Liver (tissue), 9 donors: ENCODE measurements around the gene ATOH7. TPM values are rescaled to one million over a fixed set of nuclear protein-coding genes. Genes with fewer than 3 reads are reported as not detected.
"Not testable (repeated sequence)": the region's sequence is repeated elsewhere in the genome, so short reads cannot be mapped to it uniquely, and the experiment has no call there.

ENCODE experiments used
- DNase-seq: peaks from one replicate; pipeline ENCODE4 v3.0.0-alpha.2; 2017; ENCODE audit warnings: low spot score
- H3K27ac ChIP-seq, 2 donors: one replicate each; pipeline ENCODE4 v1.7.0; 2013; ENCODE audit warnings: inconsistent platforms in 2 of 2, low read length in 2 of 2, control low read depth in 1 of 2, low read depth in 1 of 2, mild to moderate bottlenecking in 1 of 2
- H3K27me3 ChIP-seq, 4 donors: one replicate each; pipeline versions ENCODE4 v1.6.1 to v1.7.0; 2013; ENCODE audit warnings: low read length in 3 of 4, inconsistent platforms in 1 of 4, mild to moderate bottlenecking in 1 of 4, moderate library complexity in 1 of 4; ENCODE audit not compliant: control insufficient read depth in 4 of 4, insufficient read depth in 4 of 4
- H3K36me3 ChIP-seq, 4 donors: one replicate each; pipeline versions ENCODE4 v1.6.1 to v1.7.0; 2013; ENCODE audit warnings: low read length in 3 of 4, mild to moderate bottlenecking in 3 of 4, low read depth in 1 of 4, moderate library complexity in 1 of 4; ENCODE audit not compliant: control insufficient read depth in 4 of 4, insufficient read depth in 3 of 4
- H3K4me1 ChIP-seq, 4 donors: one replicate each; pipeline versions ENCODE4 v1.6.1 to v1.7.0; 2013; ENCODE audit warnings: low read length in 3 of 4, mild to moderate bottlenecking in 3 of 4, moderate library complexity in 1 of 4; ENCODE audit not compliant: control insufficient read depth in 4 of 4, insufficient read depth in 4 of 4
- H3K4me3 ChIP-seq, 3 donors: one replicate each; pipeline versions ENCODE4 v1.6.1 to v1.7.0; 2013; ENCODE audit warnings: low read length in 3 of 3, control low read depth in 1 of 3, low read depth in 1 of 3, mild to moderate bottlenecking in 1 of 3
- H3K9ac ChIP-seq, 2 donors: one replicate each; pipeline ENCODE4 v1.7.0; 2013; ENCODE audit warnings: low read length in 2 of 2, mild to moderate bottlenecking in 2 of 2, moderate library complexity in 2 of 2, control low read depth in 1 of 2, low read depth in 1 of 2
- H3K9me3 ChIP-seq, 4 donors: one replicate each; pipeline versions ENCODE4 v1.6.1 to v1.7.0; 2013; ENCODE audit warnings: low read length in 3 of 4; ENCODE audit not compliant: control insufficient read depth in 4 of 4
- CTCF ChIP-seq: fragments of 150-350 bp; IDR thresholded peaks from 2 replicates; pipeline ENCODE4 v1.5.1; 2017; ENCODE audit warnings: improper control_type of control experiment, low read depth, low read length; ENCODE audit not compliant: missing input control
- EGR1 ChIP-seq, 2 donors: IDR thresholded peaks; 2 replicates each; pipeline ENCODE4 v1.6.1; 2016 to 2018; ENCODE audit warnings: antibody characterized with exemption in 2 of 2, low read depth in 2 of 2
- FOXA1 ChIP-seq: IDR thresholded peaks from 2 replicates; pipeline ENCODE4 v1.6.1; 2016; ENCODE audit warnings: antibody characterized with exemption
- FOXA2 ChIP-seq: IDR thresholded peaks from 2 replicates; pipeline ENCODE4 v1.6.1; 2016; ENCODE audit warnings: antibody characterized with exemption
- GABPA ChIP-seq, 2 donors: IDR thresholded peaks in 1 of 2; conservative IDR thresholded peaks in 1 of 2; 2 replicates each; pipeline ENCODE4 v1.6.1; 2016; ENCODE audit warnings: antibody characterized with exemption in 2 of 2, mild to moderate bottlenecking in 1 of 2, moderate library complexity in 1 of 2
- HNF4A ChIP-seq, 2 donors: conservative IDR thresholded peaks; 2 replicates each; pipeline ENCODE4 v1.6.1; 2016; ENCODE audit warnings: antibody characterized with exemption in 2 of 2, mild to moderate bottlenecking in 2 of 2
- HNF4G ChIP-seq: IDR thresholded peaks from 2 replicates; pipeline ENCODE4 v1.6.1; 2016; ENCODE audit warnings: antibody characterized with exemption
- MAX ChIP-seq: IDR thresholded peaks from 2 replicates; pipeline ENCODE4 v1.6.1; 2016; ENCODE audit warnings: antibody characterized with exemption
- NR2F2 ChIP-seq: IDR thresholded peaks from 2 replicates; pipeline ENCODE4 v1.6.1; 2016; ENCODE audit warnings: antibody characterized with exemption
- RXRA ChIP-seq, 2 donors: IDR thresholded peaks; 2 replicates each; pipeline ENCODE4 v1.6.1; 2017 to 2018; ENCODE audit warnings: antibody characterized with exemption in 2 of 2, mild to moderate bottlenecking in 1 of 2
- SP1 ChIP-seq: IDR thresholded peaks from 2 replicates; pipeline ENCODE4 v1.6.1; 2018; ENCODE audit warnings: antibody characterized with exemption, mild to moderate bottlenecking
- TAF1 ChIP-seq: conservative IDR thresholded peaks from 2 replicates; pipeline ENCODE4 v1.6.1; 2016; ENCODE audit warnings: antibody characterized with exemption, mild to moderate bottlenecking
- YY1 ChIP-seq: IDR thresholded peaks from 2 replicates; pipeline ENCODE4 v1.6.1; 2016; ENCODE audit warnings: antibody characterized with exemption, mild to moderate bottlenecking
- ZBTB33 ChIP-seq: IDR thresholded peaks from 2 replicates; pipeline ENCODE4 v1.6.1; 2016; ENCODE audit warnings: antibody characterized with exemption
- WGBS: extraction: QIAGEN DNeasy Blood & Tissue Kit; methylation state at CpG from one replicate; pipeline ENCODE4 v1.1.7; 2013; 5-methylcytosine and 5-hydroxymethylcytosine counted together
- polyA plus RNA-seq, 2 donors: library from polyadenylated mRNA; stranded (reverse) in 1 of 2; unstranded in 1 of 2; fragments of 200-250 nt in 1 of 2; fragments of >200 nt in 1 of 2; fragmentation: Nextera tagmentation in 1 of 2; extraction: Ambion mirVana in 1 of 2; gene quantifications; one replicate each; pipeline versions ENCODE4 v1.2.1 to v1.2.3, GENCODE V29; 2013 to 2015
- total RNA-seq, 2 donors: library from RNA; depleted of rRNA; stranded (reverse); fragments of >200 nt; gene quantifications; one replicate each; pipeline ENCODE4 v1.2.3, GENCODE V29; 2014
- TF ChIP-seq, protein P1 (sequence below): IDR thresholded peaks from 2 replicates; pipeline ENCODE4 v1.6.1; 2016; ENCODE audit warnings: antibody characterized with exemption, mild to moderate bottlenecking
- TF ChIP-seq, protein P2 (sequence below): IDR thresholded peaks from 2 replicates; pipeline ENCODE4 v1.6.1; 2016; ENCODE audit warnings: antibody characterized with exemption
- donor health status: healthy.
- donor health status: healthy.
- donor health status: healthy.
- donor health status: healthy.
- donor health status: healthy.

ATOH7 gene
- total RNA-seq (under 1 TPM in 1 of 2 donors, not detected in 1; 0.33 TPM), polyA plus RNA-seq (under 1 TPM in 1 of 2 donors, not detected in 1; 0.14 TPM)

GRCh38 chr10:68231817-68232251 lies at the start of gene ATOH7:
Gene ATOH7 (minus strand): TSS chr10:68232113. CDS start chr10:68231677, 436 bp downstream.
- Histone ChIP-seq H3K4me1 (peaks cover 3 to 15% (median 8%) of the 10 kb centered on the region in 4 donors), H3K36me3 (no peaks in the 10 kb centered on the region), H3K27ac (peak within 1 kb of the TSS in 1 of 2 donors; percentile 37), H3K9me3 (no peaks in the 10 kb centered on the region), H3K9ac (peak within 1 kb of the TSS; percentile 60 to 71), H3K27me3 (no peaks in the 10 kb centered on the region), H3K4me3 (peak within 1 kb of the TSS; percentile 76 to 94 (median 86))
- TF ChIP-seq NR2F2 = no peak
- TF ChIP-seq GABPA (IDR thresholded peaks at IDR 0.05 in 1 of 2, conservative IDR thresholded peaks at IDR 0.05 in 1 of 2) = no peak
- TF ChIP-seq HNF4A (conservative IDR thresholded peaks at IDR 0.05) = no peak
- no peak for TF ChIP-seq FOXA1
- TF ChIP-seq YY1 = no peak
- no peak for TF ChIP-seq ZBTB33
- TF ChIP-seq EGR1 (IDR thresholded peaks at IDR 0.05; ENCODE audit: low read depth in 2 of 2) = no peak
- no peak for TF ChIP-seq CTCF
- no peak for TF ChIP-seq RXRA (IDR thresholded peaks at IDR 0.05)
- TF ChIP-seq, protein P1, sequence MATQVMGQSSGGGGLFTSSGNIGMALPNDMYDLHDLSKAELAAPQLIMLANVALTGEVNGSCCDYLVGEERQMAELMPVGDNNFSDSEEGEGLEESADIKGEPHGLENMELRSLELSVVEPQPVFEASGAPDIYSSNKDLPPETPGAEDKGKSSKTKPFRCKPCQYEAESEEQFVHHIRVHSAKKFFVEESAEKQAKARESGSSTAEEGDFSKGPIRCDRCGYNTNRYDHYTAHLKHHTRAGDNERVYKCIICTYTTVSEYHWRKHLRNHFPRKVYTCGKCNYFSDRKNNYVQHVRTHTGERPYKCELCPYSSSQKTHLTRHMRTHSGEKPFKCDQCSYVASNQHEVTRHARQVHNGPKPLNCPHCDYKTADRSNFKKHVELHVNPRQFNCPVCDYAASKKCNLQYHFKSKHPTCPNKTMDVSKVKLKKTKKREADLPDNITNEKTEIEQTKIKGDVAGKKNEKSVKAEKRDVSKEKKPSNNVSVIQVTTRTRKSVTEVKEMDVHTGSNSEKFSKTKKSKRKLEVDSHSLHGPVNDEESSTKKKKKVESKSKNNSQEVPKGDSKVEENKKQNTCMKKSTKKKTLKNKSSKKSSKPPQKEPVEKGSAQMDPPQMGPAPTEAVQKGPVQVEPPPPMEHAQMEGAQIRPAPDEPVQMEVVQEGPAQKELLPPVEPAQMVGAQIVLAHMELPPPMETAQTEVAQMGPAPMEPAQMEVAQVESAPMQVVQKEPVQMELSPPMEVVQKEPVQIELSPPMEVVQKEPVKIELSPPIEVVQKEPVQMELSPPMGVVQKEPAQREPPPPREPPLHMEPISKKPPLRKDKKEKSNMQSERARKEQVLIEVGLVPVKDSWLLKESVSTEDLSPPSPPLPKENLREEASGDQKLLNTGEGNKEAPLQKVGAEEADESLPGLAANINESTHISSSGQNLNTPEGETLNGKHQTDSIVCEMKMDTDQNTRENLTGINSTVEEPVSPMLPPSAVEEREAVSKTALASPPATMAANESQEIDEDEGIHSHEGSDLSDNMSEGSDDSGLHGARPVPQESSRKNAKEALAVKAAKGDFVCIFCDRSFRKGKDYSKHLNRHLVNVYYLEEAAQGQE = no peak
- no peak for TF ChIP-seq FOXA2
- TF ChIP-seq MAX = no peak
- TF ChIP-seq, protein P2, sequence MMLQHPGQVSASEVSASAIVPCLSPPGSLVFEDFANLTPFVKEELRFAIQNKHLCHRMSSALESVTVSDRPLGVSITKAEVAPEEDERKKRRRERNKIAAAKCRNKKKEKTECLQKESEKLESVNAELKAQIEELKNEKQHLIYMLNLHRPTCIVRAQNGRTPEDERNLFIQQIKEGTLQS = no peak
- no peak for TF ChIP-seq TAF1
- 49% methylated on average over 13 of the region's 13 CpGs for WGBS
- DNase-seq = no peak

DNA sequence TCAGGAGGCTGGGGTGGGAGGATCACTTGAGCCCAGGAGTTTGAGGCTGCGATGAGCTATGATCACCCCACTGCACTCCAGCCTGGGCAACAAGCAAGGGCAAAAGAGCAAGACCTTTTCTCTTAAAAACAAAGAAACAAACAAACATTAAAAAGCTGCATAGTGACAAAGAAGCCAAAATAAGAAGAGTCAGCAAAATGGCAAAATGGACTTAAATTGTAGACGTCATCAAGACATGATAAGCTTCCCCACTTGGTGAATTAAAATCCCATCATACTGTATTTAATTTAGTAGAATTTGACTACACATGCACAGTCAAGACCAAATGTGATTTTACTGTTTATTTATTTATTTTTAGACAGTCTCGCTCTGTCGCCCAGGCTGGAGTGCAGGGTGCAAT lies 48.8 kb upstream of the ATOH7 start:
- no peak for DNase-seq
- Histone ChIP-seq H3K9ac (no peak overlapping the region), H3K9me3 (peaks cover 0 to 7% (median 0%) of the 10 kb centered on the region in 4 donors), H3K4me1 (no peaks in the 10 kb centered on the region), H3K27me3 (no peaks in the 10 kb centered on the region), H3K27ac (no peak overlapping the region), H3K36me3 (peaks cover 5 to 34% (median 25%) of the 10 kb centered on the region in 4 donors), H3K4me3 (no peak overlapping the region)
- WGBS = 97% methylated on average over 4 of the region's 4 CpGs
- TF ChIP-seq HNF4A (conservative IDR thresholded peaks at IDR 0.05) (no peak), CTCF (no peak), GABPA (IDR thresholded peaks at IDR 0.05 in 1 of 2, conservative IDR thresholded peaks at IDR 0.05 in 1 of 2) (no peak), TAF1 (no peak), HNF4G (no peak), SP1 (no peak), YY1 (no peak)

DNA sequence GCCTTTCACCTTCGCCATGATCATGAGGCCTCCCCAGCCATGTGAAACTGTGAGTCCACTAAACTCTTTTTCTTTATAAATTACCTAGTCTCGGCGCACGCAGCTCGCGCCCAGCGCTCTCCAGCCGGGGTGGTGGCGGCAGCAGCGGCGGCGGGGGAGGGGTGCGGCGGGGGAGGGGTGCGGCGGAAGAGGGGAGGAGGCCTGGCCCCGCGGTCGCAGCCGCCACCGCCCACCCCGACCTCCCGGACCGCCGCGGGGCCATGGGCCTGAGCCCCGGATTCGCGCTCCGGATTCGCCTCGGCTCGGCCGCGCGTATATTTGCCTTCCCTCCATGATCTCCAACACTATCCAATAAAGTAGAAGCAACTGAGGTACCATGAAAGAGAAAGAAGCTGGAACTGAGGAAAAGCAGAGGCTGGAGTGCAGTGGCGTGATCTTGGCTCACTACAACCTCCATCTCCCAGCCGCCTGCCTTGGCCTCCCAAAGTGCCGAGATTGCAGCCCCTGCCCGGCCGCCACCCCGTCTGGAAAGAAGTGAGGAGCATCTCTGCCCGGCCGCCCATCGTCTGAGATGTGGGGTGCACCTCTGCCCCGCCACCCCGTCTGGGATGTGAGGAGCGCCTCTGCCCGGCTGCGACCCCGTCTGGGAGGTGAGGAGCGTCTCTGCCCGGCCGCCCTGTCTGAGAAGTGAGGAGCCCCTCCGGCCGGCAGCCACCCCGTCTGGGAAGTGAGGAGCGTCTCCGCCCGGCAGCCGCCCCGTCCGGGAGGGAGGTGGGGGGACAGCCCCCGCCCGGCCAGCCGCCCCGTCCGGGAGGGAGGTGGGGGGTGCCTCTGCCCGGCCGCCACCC lies 47.2 kb upstream of the ATOH7 start:
- peaks cover 5 to 26% (median 13%) of the 10 kb centered on the region in 4 donors for H3K36me3 ChIP-seq
- H3K4me1 ChIP-seq, H3K4me3 ChIP-seq, H3K9me3 ChIP-seq, H3K27ac ChIP-seq, H3K9ac ChIP-seq, DNase-seq, H3K27me3 ChIP-seq: not testable (repeated sequence)
- WGBS = 96% methylated on average over 70 of the region's 70 CpGs
